SU-DHL-6 (cell line): ENCODE data around the gene CCDC102A.

ENCODE experiments used
- H2AFZ ChIP-seq: fragments of 200-600 bp; sonication (generic); 2 replicates; pipeline ENCODE4 v1.6.1; 2014; ENCODE audit warnings: low read depth, mild to moderate bottlenecking, moderate library complexity, mixed read lengths, antibody characterized with exemption, low read length; ENCODE audit not compliant: severe bottlenecking
- H3F3A ChIP-seq: fragments of 200-600 bp; shearing (Covaris generic); 2 replicates; pipeline ENCODE4 v1.6.0; 2016; ENCODE audit warnings: antibody characterized with exemption, mild to moderate bottlenecking; ENCODE audit not compliant: insufficient read depth
- H3K27ac ChIP-seq: fragments of 200-600 bp; sonication (generic); 2 replicates; pipeline ENCODE4 v1.5.1; 2016; ENCODE audit warnings: low read depth, mild to moderate bottlenecking, low read length, moderate library complexity, mixed read lengths
- H3K27me3 ChIP-seq: fragments of 200-600 bp; sonication (generic), shearing (Covaris generic); 2 replicates; pipeline ENCODE4 v1.6.0; 2014; ENCODE audit warnings: mild to moderate bottlenecking, low read length
- H3K36me3 ChIP-seq: fragments of 200-600 bp; sonication (generic); 2 replicates; pipeline ENCODE4 v1.6.1; 2014; ENCODE audit warnings: mild to moderate bottlenecking, low read length, mixed read lengths
- H3K4me2 ChIP-seq: fragments of 300-600, 200-600 bp; shearing (Covaris generic), sonication (generic); 2 replicates; pipeline ENCODE4 v1.6.0; 2014; ENCODE audit warnings: low read length, low read depth, mild to moderate bottlenecking; ENCODE audit not compliant: poor library complexity, severe bottlenecking
- H3K4me3 ChIP-seq: fragments of 200-600 bp; sonication (generic); 2 replicates; pipeline ENCODE4 v1.5.1; 2014; ENCODE audit warnings: antibody characterized with exemption, low read length, mild to moderate bottlenecking, mixed read lengths; ENCODE audit not compliant: insufficient read depth, poor library complexity, severe bottlenecking
- H3K79me2 ChIP-seq: fragments of 200-600 bp; sonication (generic); 2 replicates; pipeline ENCODE4 v1.6.1; 2014; ENCODE audit warnings: mild to moderate bottlenecking, low read length, moderate library complexity; ENCODE audit not compliant: insufficient read depth
- H3K9ac ChIP-seq: fragments of 200-600 bp; sonication (generic); 2 replicates; pipeline ENCODE4 v1.7.0; 2014; ENCODE audit warnings: mild to moderate bottlenecking, low read length
- H3K9me2 ChIP-seq: fragments of 200-600 bp; sonication (generic); replicated peaks from 2 replicates; pipeline ENCODE4 v1.6.1; 2014; ENCODE audit warnings: low read length; ENCODE audit not compliant: insufficient read depth
- H3K9me3 ChIP-seq: fragments of 200-600 bp; sonication (generic); 2 replicates; pipeline ENCODE4 v1.6.1; 2014; ENCODE audit warnings: low read length, mixed read lengths; ENCODE audit not compliant: insufficient read depth
- H4K20me1 ChIP-seq: fragments of 200-600 bp; sonication (generic); 2 replicates; pipeline ENCODE4 v1.6.1; 2014; ENCODE audit warnings: low read depth, mild to moderate bottlenecking, antibody characterized with exemption, low read length, moderate library complexity, mixed read lengths
- EZH2phosphoT487 ChIP-seq: fragments of 200-600 bp; sonication (generic), shearing (Covaris generic); conservative IDR thresholded peaks from 2 replicates; pipeline ENCODE4 v1.6.1; 2018; ENCODE audit warnings: mild to moderate bottlenecking, antibody characterized with exemption, low read length, moderate library complexity, mixed read lengths
- TF ChIP-seq, protein P1 (sequence below): fragments of 200-600 bp; sonication (generic); IDR thresholded peaks from one replicate; pipeline ENCODE4 v1.5.1; 2017; ENCODE audit warnings: antibody characterized with exemption, mild to moderate bottlenecking, low read length, moderate library complexity; ENCODE audit not compliant: insufficient read depth, poor library complexity, severe bottlenecking

CCDC102A gene

DNA sequence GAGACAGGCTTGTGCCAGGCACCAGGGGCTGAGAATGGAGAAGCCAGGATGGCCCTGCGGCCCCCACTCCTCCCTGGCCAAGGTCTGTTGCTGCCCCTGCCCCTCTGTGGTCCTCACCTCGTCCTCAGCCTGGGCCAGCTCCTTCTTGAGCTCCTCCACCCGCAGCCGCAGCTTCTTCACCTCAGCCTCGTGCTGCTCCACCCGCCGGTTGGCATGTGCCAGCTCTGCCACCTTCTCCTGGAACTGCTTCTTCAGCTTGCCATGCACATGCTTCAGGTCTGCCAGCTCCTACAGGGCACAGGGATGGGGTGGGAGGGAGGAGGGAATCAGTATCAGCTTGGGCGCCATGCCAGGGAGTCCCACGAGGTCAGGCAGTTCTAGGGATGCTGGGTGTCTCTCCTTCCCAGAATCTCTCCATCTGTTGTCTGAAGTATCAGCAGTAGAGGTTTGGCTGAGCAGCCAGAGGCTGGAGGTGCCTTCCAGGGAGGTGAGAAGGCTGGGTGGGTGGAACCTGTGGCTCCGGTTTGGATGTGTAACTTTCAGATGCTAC is 20.1 kb downstream of the CCDC102A start:
- TF ChIP-seq, protein P1, sequence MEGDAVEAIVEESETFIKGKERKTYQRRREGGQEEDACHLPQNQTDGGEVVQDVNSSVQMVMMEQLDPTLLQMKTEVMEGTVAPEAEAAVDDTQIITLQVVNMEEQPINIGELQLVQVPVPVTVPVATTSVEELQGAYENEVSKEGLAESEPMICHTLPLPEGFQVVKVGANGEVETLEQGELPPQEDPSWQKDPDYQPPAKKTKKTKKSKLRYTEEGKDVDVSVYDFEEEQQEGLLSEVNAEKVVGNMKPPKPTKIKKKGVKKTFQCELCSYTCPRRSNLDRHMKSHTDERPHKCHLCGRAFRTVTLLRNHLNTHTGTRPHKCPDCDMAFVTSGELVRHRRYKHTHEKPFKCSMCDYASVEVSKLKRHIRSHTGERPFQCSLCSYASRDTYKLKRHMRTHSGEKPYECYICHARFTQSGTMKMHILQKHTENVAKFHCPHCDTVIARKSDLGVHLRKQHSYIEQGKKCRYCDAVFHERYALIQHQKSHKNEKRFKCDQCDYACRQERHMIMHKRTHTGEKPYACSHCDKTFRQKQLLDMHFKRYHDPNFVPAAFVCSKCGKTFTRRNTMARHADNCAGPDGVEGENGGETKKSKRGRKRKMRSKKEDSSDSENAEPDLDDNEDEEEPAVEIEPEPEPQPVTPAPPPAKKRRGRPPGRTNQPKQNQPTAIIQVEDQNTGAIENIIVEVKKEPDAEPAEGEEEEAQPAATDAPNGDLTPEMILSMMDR = no peak
- TF ChIP-seq EZH2phosphoT487 = no peak
- H2AFZ ChIP-seq = no peak overlapping the region
- H3K4me2 ChIP-seq = no peak overlapping the region
- H3K9me2 ChIP-seq = no peaks in the 10 kb centered on the region
- no peak overlapping the region for H3K9ac ChIP-seq
- H3K27ac ChIP-seq = no peak overlapping the region
- H3K9me3 ChIP-seq = no peaks in the 10 kb centered on the region
- H3K79me2 ChIP-seq = no peaks in the 10 kb centered on the region
- H4K20me1 ChIP-seq = no peaks in the 10 kb centered on the region
- no peaks in the 10 kb centered on the region for H3K27me3 ChIP-seq
- H3K4me3 ChIP-seq = no peak overlapping the region
- H3F3A ChIP-seq = no peaks in the 10 kb centered on the region
- H3K36me3 ChIP-seq = no peaks in the 10 kb centered on the region

DNA sequence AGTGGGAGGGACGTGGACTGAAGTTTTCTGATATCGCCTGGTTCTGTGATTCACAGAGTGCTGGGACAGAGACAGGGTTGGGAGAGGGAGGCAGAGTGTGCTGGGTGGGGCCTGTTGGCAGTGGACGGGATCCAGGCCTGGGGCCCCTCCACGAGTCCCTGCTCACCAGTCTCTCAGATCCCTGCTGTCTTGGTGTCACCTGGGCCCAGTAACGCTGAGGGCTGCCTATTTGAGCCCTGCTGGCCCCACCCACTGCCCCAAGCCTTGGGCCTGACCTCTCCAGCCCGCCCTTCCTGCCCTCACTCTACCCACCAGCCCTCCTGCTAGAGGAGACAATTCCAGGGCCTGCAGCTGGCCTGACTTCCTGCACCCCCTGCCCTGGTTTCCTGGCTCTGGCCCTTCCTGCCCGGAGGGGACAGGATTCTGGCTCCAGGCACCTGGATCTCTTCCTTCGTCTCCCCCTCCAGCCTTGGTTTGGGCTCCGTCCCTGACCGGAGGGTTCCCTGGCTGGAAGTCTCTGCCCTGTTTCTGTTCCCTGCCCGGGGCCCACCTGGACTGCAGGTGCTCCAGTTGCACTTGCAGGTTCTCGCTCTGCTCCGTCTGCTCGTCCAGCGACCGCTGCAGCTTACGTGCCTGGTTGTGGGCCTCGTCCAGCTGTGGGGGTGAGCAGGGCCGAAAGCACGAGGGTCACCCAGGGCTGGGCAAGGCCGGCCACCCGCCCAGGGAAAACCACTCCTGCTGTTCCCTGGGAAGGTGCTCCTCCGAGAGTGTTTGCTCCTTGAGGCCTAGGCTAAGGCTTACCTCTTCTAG is 21.4 kb downstream of the CCDC102A start:
- Histone ChIP-seq H2AFZ (no peak overlapping the region), H4K20me1 (no peaks in the 10 kb centered on the region), H3K4me2 (no peak overlapping the region), H3K9me3 (no peaks in the 10 kb centered on the region), H3K4me3 (no peak overlapping the region), H3K9ac (no peak overlapping the region), H3K27ac (no peak overlapping the region), H3K9me2 (no peaks in the 10 kb centered on the region), H3F3A (no peaks in the 10 kb centered on the region), H3K79me2 (no peaks in the 10 kb centered on the region), H3K36me3 (no peaks in the 10 kb centered on the region), H3K27me3 (no peaks in the 10 kb centered on the region)
- TF ChIP-seq, protein P1 = no peak
- no peak for TF ChIP-seq EZH2phosphoT487

DNA sequence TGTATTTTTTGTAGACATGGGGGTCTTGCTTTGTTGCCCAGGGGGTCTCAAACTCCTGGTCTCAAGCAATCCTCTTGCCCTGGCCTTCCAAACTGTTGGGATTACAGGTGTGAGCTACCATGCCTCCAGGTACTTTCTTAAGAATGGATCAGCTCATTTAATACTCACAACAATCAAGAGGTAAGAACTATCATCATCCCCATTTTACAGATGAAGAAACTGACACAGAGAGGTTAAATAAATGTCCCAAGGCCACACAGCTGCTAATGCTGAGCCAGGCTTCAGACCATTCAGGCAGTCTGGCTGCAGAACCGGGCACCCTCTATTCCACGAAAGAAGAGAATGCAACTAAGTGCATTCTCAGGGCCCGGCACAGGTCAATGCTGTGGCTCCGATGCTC is 22.0 kb downstream of the CCDC102A start:
- H3K9ac ChIP-seq = no peak overlapping the region
- no peaks in the 10 kb centered on the region for H3F3A ChIP-seq
- H3K36me3 ChIP-seq = no peaks in the 10 kb centered on the region
- no peak overlapping the region for H3K27ac ChIP-seq
- no peak overlapping the region for H3K4me3 ChIP-seq
- H3K79me2 ChIP-seq = no peaks in the 10 kb centered on the region
- no peaks in the 10 kb centered on the region for H3K27me3 ChIP-seq
- no peak overlapping the region for H3K4me2 ChIP-seq
- no peaks in the 10 kb centered on the region for H4K20me1 ChIP-seq
- no peak overlapping the region for H2AFZ ChIP-seq
- no peaks in the 10 kb centered on the region for H3K9me2 ChIP-seq
- H3K9me3 ChIP-seq = no peaks in the 10 kb centered on the region
- TF ChIP-seq, protein P1 = no peak
- TF ChIP-seq EZH2phosphoT487 = no peak
